ENCODE results near the gene SLC25A19.

- TF ChIP-seq CTCF (IDR thresholded peaks at IDR 0.05 in 8 of 11, conservative IDR thresholded peaks at IDR 0.05 in 3 of 11) (no peak), POLR2AphosphoS5 (IDR thresholded peaks at IDR 0.05) (peak in 1 of 3 donors; percentile 30)
These were observed 49.3 kb downstream of the SLC25A19 start for GRCh38 chr17:75239778-75240393.

All from spleen (tissue), 7 donors.